ENCODE measurements around the gene AGAP1. TPM values are rescaled to one million over a fixed set of nuclear protein-coding genes. Genes with fewer than 3 reads are reported as not detected.

The AGAP1 gene
- total RNA-seq, 2 experiments from 2014 or later, result 1.8 to 2.0 TPM

- no peaks in the 10 kb centered on the region for H3K36me3 Mint-ChIP-seq
- H3K4me3 Mint-ChIP-seq, result no peak overlapping the region
- no peaks in the 10 kb centered on the region for H3K4me1 Mint-ChIP-seq (ENCODE audit: low read depth)
- POLR2A ChIA-PET, result no interaction called here
- no peak overlapping the region for H3K27ac Mint-ChIP-seq
- intact Hi-C loops (cut with micrococcal nuclease), result no loop called here
- DNase-seq, result no peak
- H3K9me3 Mint-ChIP-seq, result no peaks in the 10 kb centered on the region
- no peaks in the 10 kb centered on the region for H3K27me3 Mint-ChIP-seq
- CTCF ChIA-PET, result no interaction called here
These were observed 217.1 kb downstream of the AGAP1 start for GRCh38 chr2:235710933-235711332.

- H3K27ac Mint-ChIP-seq, result no peak overlapping the region
- POLR2A ChIA-PET, result no interaction called here
- H3K4me1 Mint-ChIP-seq (ENCODE audit: low read depth), result no peaks in the 10 kb centered on the region
- no peaks in the 10 kb centered on the region for H3K36me3 Mint-ChIP-seq
- intact Hi-C loops (cut with micrococcal nuclease), result no loop called here
- DNase-seq, result no peak
- H3K27me3 Mint-ChIP-seq, result peaks cover 1% of the 10 kb centered on the region
- no peak overlapping the region for H3K4me3 Mint-ChIP-seq
- CTCF ChIA-PET, result no interaction called here
- H3K9me3 Mint-ChIP-seq, result no peaks in the 10 kb centered on the region
These were observed 217.7 kb downstream of the AGAP1 start for GRCh38 chr2:235711527-235711926.

DNA sequence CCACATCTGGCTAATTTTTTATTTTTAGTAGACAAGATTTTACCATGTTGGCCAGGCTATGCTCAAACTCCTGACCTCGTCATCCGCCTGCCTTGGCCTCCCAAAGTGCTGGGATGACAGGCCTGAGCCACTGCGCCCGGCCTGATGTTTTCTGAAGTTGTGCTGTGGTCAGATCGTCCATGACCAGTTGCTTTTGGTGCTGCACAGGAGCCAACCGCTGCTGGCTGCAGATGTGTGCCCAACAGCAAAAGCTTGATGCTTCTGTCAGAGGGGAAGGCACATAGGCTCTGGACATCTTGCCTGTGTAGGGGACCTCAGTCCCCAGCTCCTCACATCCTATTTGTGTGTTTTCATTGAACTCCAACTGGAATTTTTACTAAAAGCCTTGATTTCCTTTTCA, 218.3 kb downstream of the AGAP1 start:
- H3K27me3 Mint-ChIP-seq, result peaks cover 3% of the 10 kb centered on the region

GRCh38 chr2:235713189-235713588, 219.3 kb downstream of the AGAP1 start:
- DNase-seq, result no peak
- H3K9me3 Mint-ChIP-seq, result no peaks in the 10 kb centered on the region
- ChIA-PET CTCF (no interaction called here), POLR2A (no interaction called here)
- H3K4me3 Mint-ChIP-seq, result no peak overlapping the region
- H3K27ac Mint-ChIP-seq, result no peak overlapping the region
- peaks cover 3% of the 10 kb centered on the region for H3K27me3 Mint-ChIP-seq
- H3K36me3 Mint-ChIP-seq, result no peaks in the 10 kb centered on the region
- no peaks in the 10 kb centered on the region for H3K4me1 Mint-ChIP-seq (ENCODE audit: low read depth)
- intact Hi-C loops (cut with micrococcal nuclease), result no loop called here

More for the DNA sequence above, 218.3 kb downstream of the AGAP1 start:
- no peak overlapping the region for H3K4me3 Mint-ChIP-seq
- DNase-seq, result no peak
- no peak overlapping the region for H3K27ac Mint-ChIP-seq
- intact Hi-C loops (cut with micrococcal nuclease), result no loop called here
- H3K9me3 Mint-ChIP-seq, result no peaks in the 10 kb centered on the region
- ChIA-PET POLR2A (no interaction called here), CTCF (no interaction called here)
- no peaks in the 10 kb centered on the region for H3K4me1 Mint-ChIP-seq (ENCODE audit: low read depth)
- H3K36me3 Mint-ChIP-seq, result no peaks in the 10 kb centered on the region

DNA sequence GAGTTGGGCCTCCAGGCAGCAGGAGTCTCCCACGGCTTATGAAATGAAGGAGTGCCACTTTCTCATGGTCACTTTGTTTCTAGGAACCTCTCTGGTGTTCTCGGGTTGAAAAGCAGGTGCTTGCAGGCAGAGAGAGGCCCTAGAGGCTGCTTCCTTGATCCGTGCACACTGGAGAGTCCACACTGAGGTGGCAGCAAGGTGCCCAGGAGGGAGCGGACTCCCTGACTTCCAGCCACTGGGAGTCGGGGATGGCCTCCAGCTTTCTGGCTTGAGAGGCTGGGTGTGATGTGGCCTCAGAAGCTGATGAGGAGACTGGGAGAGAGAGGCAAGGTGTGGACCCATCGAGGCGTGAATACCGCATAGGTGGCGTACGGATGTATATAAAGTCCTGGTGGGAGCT, 221.8 kb downstream of the AGAP1 start:
- Mint-ChIP-seq H3K4me3 (no peak overlapping the region), H3K9me3 (no peaks in the 10 kb centered on the region), H3K27me3 (peaks cover 3% of the 10 kb centered on the region), H3K4me1 (ENCODE audit: low read depth) (no peaks in the 10 kb centered on the region), H3K27ac (no peak overlapping the region), H3K36me3 (no peaks in the 10 kb centered on the region)
- CTCF ChIA-PET, result interaction anchor here (0.7 kb wide), 1 partner anchor 495 kb away, joined by 3 read pairs; no protein-coding TSS in a partner anchor
- intact Hi-C loops (cut with micrococcal nuclease), result no loop called here
- POLR2A ChIA-PET, result no interaction called here
- no peak for DNase-seq

GRCh38 chr2:235716875-235717496, 223.1 kb downstream of the AGAP1 start:
- Mint-ChIP-seq H3K4me1 (ENCODE audit: low read depth) (no peaks in the 10 kb centered on the region), H3K27me3 (peaks cover 4% of the 10 kb centered on the region), H3K36me3 (no peaks in the 10 kb centered on the region), H3K9me3 (no peaks in the 10 kb centered on the region), H3K27ac (no peak overlapping the region), H3K4me3 (no peak overlapping the region)
- intact Hi-C loops (cut with micrococcal nuclease), result no loop called here
- ChIA-PET POLR2A (no interaction called here), CTCF (no interaction called here)
- DNase-seq, result no peak

GRCh38 chr2:235719146-235719942, 225.5 kb downstream of the AGAP1 start:
- POLR2A ChIA-PET, result no interaction called here
- intact Hi-C loops (cut with micrococcal nuclease), result no loop called here

GRCh38 chr2:235721625-235722024, 227.8 kb downstream of the AGAP1 start:
- intact Hi-C loops (cut with micrococcal nuclease), result no loop called here
- Mint-ChIP-seq H3K4me3 (no peak overlapping the region), H3K36me3 (no peaks in the 10 kb centered on the region), H3K27me3 (peaks cover 5% of the 10 kb centered on the region), H3K27ac (no peak overlapping the region), H3K4me1 (ENCODE audit: low read depth) (no peaks in the 10 kb centered on the region), H3K9me3 (no peaks in the 10 kb centered on the region)
- POLR2A ChIA-PET, result no interaction called here
- CTCF ChIA-PET, result no interaction called here
- DNase-seq, result no peak

More at GRCh38 chr2:235719146-235719942, 225.5 kb downstream of the AGAP1 start:
- Mint-ChIP-seq H3K4me1 (ENCODE audit: low read depth) (no peaks in the 10 kb centered on the region), H3K27ac (no peak overlapping the region), H3K36me3 (no peaks in the 10 kb centered on the region), H3K27me3 (peaks cover 5% of the 10 kb centered on the region), H3K4me3 (no peak overlapping the region), H3K9me3 (no peaks in the 10 kb centered on the region)
- CTCF ChIA-PET, result no interaction called here
- DNase-seq, result no peak

GRCh38 chr2:235722869-235723268, 229.0 kb downstream of the AGAP1 start:
- intact Hi-C loops (cut with micrococcal nuclease), result no loop called here
- H3K36me3 Mint-ChIP-seq, result no peaks in the 10 kb centered on the region
- no peaks in the 10 kb centered on the region for H3K9me3 Mint-ChIP-seq
- H3K4me1 Mint-ChIP-seq (ENCODE audit: low read depth), result no peaks in the 10 kb centered on the region
- no peak overlapping the region for H3K27ac Mint-ChIP-seq
- ChIA-PET CTCF (no interaction called here), POLR2A (no interaction called here)
- H3K27me3 Mint-ChIP-seq, result peaks cover 3% of the 10 kb centered on the region
- no peak overlapping the region for H3K4me3 Mint-ChIP-seq
- DNase-seq, result no peak

DNA sequence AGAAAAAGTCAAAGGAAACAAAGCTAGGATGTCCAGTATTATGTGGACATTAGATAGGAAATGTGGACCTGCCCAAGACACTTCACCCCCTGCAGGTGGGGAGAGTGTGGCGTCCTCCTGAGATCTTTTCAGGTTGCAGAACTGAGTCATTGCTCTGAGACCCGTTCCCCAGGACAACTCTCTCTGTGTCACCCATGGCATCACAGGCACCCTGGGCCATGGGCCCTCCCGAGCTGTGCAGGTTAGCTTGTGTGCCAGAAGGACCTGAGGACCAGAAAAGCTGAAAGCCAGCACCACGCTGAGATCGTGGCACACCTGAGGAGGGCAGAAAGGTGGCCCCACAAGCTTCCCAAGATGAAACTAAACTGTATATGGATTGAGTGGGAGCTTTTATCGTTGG, 229.5 kb downstream of the AGAP1 start:
- H3K4me1 Mint-ChIP-seq (ENCODE audit: low read depth), result no peaks in the 10 kb centered on the region

DNA sequence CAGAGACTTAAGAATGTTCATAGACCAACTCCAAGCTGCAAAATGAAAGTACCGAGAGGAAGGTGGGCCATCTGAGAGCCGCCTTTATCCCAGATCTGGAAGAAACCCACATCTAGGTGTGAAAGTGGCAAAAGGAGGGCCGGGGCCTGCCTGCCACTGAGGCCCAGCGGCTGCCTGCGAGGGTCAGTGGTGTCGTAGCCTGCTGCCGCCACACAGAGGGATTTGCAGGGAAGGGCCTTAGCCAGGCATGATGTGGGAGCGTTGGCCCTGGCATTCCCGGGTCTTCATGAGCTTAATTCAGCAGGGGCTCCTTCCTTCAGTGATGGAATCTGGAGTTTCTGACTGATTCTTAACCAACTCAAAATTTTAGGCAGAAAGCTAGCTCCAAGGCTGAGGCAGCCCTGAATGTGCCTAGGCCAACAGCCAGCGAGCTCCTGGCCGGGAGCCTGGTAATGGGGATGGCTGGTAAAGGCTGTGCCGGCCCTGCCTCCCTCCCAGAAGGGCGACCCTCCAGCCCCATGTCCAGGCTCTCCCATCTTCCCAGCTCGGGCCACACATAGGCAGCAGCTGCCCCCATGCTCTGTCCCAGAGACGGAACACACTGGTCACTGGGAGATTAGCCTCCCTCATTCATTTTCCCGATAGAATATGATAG, 230.1 kb downstream of the AGAP1 start:
- H3K36me3 Mint-ChIP-seq, result no peaks in the 10 kb centered on the region
- CTCF ChIA-PET, result no interaction called here
- no peaks in the 10 kb centered on the region for H3K9me3 Mint-ChIP-seq
- POLR2A ChIA-PET, result no interaction called here
- H3K27ac Mint-ChIP-seq, result no peak overlapping the region
- H3K27me3 Mint-ChIP-seq, result peaks cover 3% of the 10 kb centered on the region
- H3K4me3 Mint-ChIP-seq, result no peak overlapping the region
- intact Hi-C loops (cut with micrococcal nuclease), result no loop called here
- DNase-seq, result no peak
- no peaks in the 10 kb centered on the region for H3K4me1 Mint-ChIP-seq (ENCODE audit: low read depth)

More for the DNA sequence above, 229.5 kb downstream of the AGAP1 start:
- intact Hi-C loops (cut with micrococcal nuclease), result no loop called here
- H3K27ac Mint-ChIP-seq, result no peak overlapping the region
- ChIA-PET CTCF (no interaction called here), POLR2A (no interaction called here)
- H3K27me3 Mint-ChIP-seq, result peaks cover 3% of the 10 kb centered on the region
- no peaks in the 10 kb centered on the region for H3K9me3 Mint-ChIP-seq
- DNase-seq, result no peak
- no peaks in the 10 kb centered on the region for H3K36me3 Mint-ChIP-seq
- no peak overlapping the region for H3K4me3 Mint-ChIP-seq

GRCh38 chr2:235725016-235725489, 231.2 kb downstream of the AGAP1 start:
- Mint-ChIP-seq H3K27ac (no peak overlapping the region), H3K36me3 (no peaks in the 10 kb centered on the region), H3K4me3 (no peak overlapping the region), H3K9me3 (no peaks in the 10 kb centered on the region), H3K4me1 (ENCODE audit: low read depth) (no peaks in the 10 kb centered on the region), H3K27me3 (peaks cover 3% of the 10 kb centered on the region)
- intact Hi-C loops (cut with micrococcal nuclease), result no loop called here
- ChIA-PET CTCF (no interaction called here), POLR2A (no interaction called here)
- no peak for DNase-seq

GRCh38 chr2:235725841-235726240, 232.0 kb downstream of the AGAP1 start:
- ChIA-PET CTCF (no interaction called here), POLR2A (no interaction called here)
- Mint-ChIP-seq H3K36me3 (no peaks in the 10 kb centered on the region), H3K27ac (no peak overlapping the region), H3K4me1 (ENCODE audit: low read depth) (no peaks in the 10 kb centered on the region), H3K4me3 (no peak overlapping the region), H3K27me3 (peaks cover 3% of the 10 kb centered on the region), H3K9me3 (no peaks in the 10 kb centered on the region)
- DNase-seq, result no peak
- intact Hi-C loops (cut with micrococcal nuclease), result no loop called here
